DOHH2 (cell line): Measurements from ENCODE around the gene CCDC171.

Experiments
- H3F3A ChIP-seq: fragments of 200-600 bp; sonication (generic), shearing (Covaris generic); 2 replicates; pipeline ENCODE4 v1.6.0; 2016; ENCODE audit warnings: antibody characterized with exemption, mild to moderate bottlenecking; ENCODE audit not compliant: control insufficient read depth, insufficient read depth
- H3K27ac ChIP-seq: fragments of 200-600 bp; sonication (generic); 2 replicates; pipeline ENCODE4 v1.5.1; 2014; ENCODE audit warnings: low read depth, mild to moderate bottlenecking, low read length, moderate library complexity
- H3K27me3 ChIP-seq: fragments of 200-600 bp; sonication (generic); 2 replicates; pipeline ENCODE4 v1.6.1; 2014; ENCODE audit warnings: mild to moderate bottlenecking, low read length, mixed read lengths; ENCODE audit not compliant: control insufficient read depth
- H3K36me3 ChIP-seq: fragments of 200-600 bp; sonication (generic); 2 replicates; pipeline ENCODE4 v1.6.1; 2014; ENCODE audit warnings: mild to moderate bottlenecking, low read length, moderate library complexity, mixed read lengths; ENCODE audit not compliant: control insufficient read depth
- H3K4me1 ChIP-seq: fragments of 200-600 bp; sonication (generic); 2 replicates; pipeline ENCODE4 v1.6.1; 2014; ENCODE audit warnings: mild to moderate bottlenecking, low read length, mixed read lengths; ENCODE audit not compliant: control insufficient read depth
- H3K4me2 ChIP-seq: fragments of 200-600 bp; sonication (generic); 2 replicates; pipeline ENCODE4 v1.6.0; 2014; ENCODE audit warnings: mild to moderate bottlenecking, low read length, moderate library complexity
- H3K4me3 ChIP-seq: fragments of 200-600 bp; sonication (generic); 2 replicates; pipeline ENCODE4 v1.5.1; 2014; ENCODE audit warnings: mild to moderate bottlenecking, low read length, mixed read lengths
- H3K79me2 ChIP-seq: fragments of 200-600 bp; sonication (generic); 2 replicates; pipeline ENCODE4 v1.6.1; 2014; ENCODE audit warnings: mild to moderate bottlenecking, low read length, mixed read lengths; ENCODE audit not compliant: control insufficient read depth
- H3K9me2 ChIP-seq: fragments of 200-600 bp; sonication (generic); replicated peaks from 2 replicates; pipeline ENCODE4 v1.6.1; 2014; ENCODE audit warnings: mild to moderate bottlenecking, low read length, mixed read lengths; ENCODE audit not compliant: control insufficient read depth
- H3K9me3 ChIP-seq: fragments of 200-600 bp; sonication (generic); 2 replicates; pipeline ENCODE4 v1.6.1; 2014; ENCODE audit warnings: antibody characterized with exemption, low read length, mixed read lengths; ENCODE audit not compliant: control insufficient read depth, insufficient read depth
- H4K20me1 ChIP-seq: fragments of 200-600 bp; sonication (generic); 2 replicates; pipeline ENCODE4 v1.6.0; 2014; ENCODE audit warnings: low read depth, mild to moderate bottlenecking, antibody characterized with exemption, low read length, moderate library complexity; ENCODE audit not compliant: control insufficient read depth, insufficient read depth
- CTCF ChIP-seq: fragments of 200-600 bp; sonication (generic); IDR thresholded peaks from one replicate; pipeline ENCODE4 v1.5.1; 2014; ENCODE audit warnings: antibody characterized with exemption, mild to moderate bottlenecking, low read depth, low read length; ENCODE audit not compliant: poor library complexity, severe bottlenecking
- EZH2phosphoT487 ChIP-seq: fragments of 200-600 bp; sonication (generic); IDR thresholded peaks from 2 replicates; pipeline ENCODE4 v1.6.1; 2017; ENCODE audit warnings: borderline replicate concordance, mild to moderate bottlenecking, antibody characterized with exemption, low read length, moderate library complexity, mixed read lengths

The CCDC171 gene

GRCh38 chr9:15944341-15944740 lies 391.5 kb downstream of the CCDC171 start:
- no peaks in the 10 kb centered on the region for H3F3A ChIP-seq
- H3K4me2 ChIP-seq, result no peak overlapping the region
- no peak overlapping the region for H3K4me3 ChIP-seq
- no peak overlapping the region for H3K27ac ChIP-seq
- H3K4me1 ChIP-seq, result no peaks in the 10 kb centered on the region
- H3K27me3 ChIP-seq, result no peaks in the 10 kb centered on the region
- H4K20me1 ChIP-seq, result no peaks in the 10 kb centered on the region
- H3K36me3 ChIP-seq, result no peaks in the 10 kb centered on the region
- H3K9me2 ChIP-seq, result no peaks in the 10 kb centered on the region
- H3K9me3 ChIP-seq, result no peaks in the 10 kb centered on the region
- no peaks in the 10 kb centered on the region for H3K79me2 ChIP-seq
- TF ChIP-seq CTCF (no peak), EZH2phosphoT487 (no peak)

GRCh38 chr9:15959663-15960062 lies 406.8 kb downstream of the CCDC171 start:
- no peaks in the 10 kb centered on the region for H3K9me2 ChIP-seq
- no peak overlapping the region for H3K27ac ChIP-seq
- H3F3A ChIP-seq, result no peaks in the 10 kb centered on the region
- no peak overlapping the region for H3K4me3 ChIP-seq
- H3K36me3 ChIP-seq, result no peaks in the 10 kb centered on the region
- no peaks in the 10 kb centered on the region for H4K20me1 ChIP-seq
- TF ChIP-seq CTCF (no peak), EZH2phosphoT487 (no peak)
- H3K9me3 ChIP-seq, result no peaks in the 10 kb centered on the region
- H3K79me2 ChIP-seq, result no peaks in the 10 kb centered on the region
- H3K4me1 ChIP-seq, result no peaks in the 10 kb centered on the region
- no peak overlapping the region for H3K4me2 ChIP-seq
- no peaks in the 10 kb centered on the region for H3K27me3 ChIP-seq

- Histone ChIP-seq H3K4me1 (no peaks in the 10 kb centered on the region), H3K36me3 (no peaks in the 10 kb centered on the region), H3K79me2 (no peaks in the 10 kb centered on the region), H3K9me2 (no peaks in the 10 kb centered on the region), H3K4me3 (no peak overlapping the region), H3F3A (no peaks in the 10 kb centered on the region), H4K20me1 (no peaks in the 10 kb centered on the region), H3K27me3 (no peaks in the 10 kb centered on the region), H3K9me3 (no peaks in the 10 kb centered on the region), H3K27ac (no peak overlapping the region), H3K4me2 (no peak overlapping the region)
- TF ChIP-seq EZH2phosphoT487 (no peak), CTCF (no peak)
These were observed 408.4 kb downstream of the CCDC171 start for GRCh38 chr9:15961217-15961616.
